Measurements from ENCODE around the gene ELOVL2. TPM values are rescaled to one million over a fixed set of nuclear protein-coding genes. Genes with fewer than 3 reads are reported as not detected.

The ELOVL2 gene, protein sequence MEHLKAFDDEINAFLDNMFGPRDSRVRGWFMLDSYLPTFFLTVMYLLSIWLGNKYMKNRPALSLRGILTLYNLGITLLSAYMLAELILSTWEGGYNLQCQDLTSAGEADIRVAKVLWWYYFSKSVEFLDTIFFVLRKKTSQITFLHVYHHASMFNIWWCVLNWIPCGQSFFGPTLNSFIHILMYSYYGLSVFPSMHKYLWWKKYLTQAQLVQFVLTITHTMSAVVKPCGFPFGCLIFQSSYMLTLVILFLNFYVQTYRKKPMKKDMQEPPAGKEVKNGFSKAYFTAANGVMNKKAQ
- total RNA-seq (2022; extraction: Qiagen RNA extraction; ENCODE audit: low read depth) = 4.7 to 7.1 TPM (median 6.8 TPM) in 5 replicates

DNA sequence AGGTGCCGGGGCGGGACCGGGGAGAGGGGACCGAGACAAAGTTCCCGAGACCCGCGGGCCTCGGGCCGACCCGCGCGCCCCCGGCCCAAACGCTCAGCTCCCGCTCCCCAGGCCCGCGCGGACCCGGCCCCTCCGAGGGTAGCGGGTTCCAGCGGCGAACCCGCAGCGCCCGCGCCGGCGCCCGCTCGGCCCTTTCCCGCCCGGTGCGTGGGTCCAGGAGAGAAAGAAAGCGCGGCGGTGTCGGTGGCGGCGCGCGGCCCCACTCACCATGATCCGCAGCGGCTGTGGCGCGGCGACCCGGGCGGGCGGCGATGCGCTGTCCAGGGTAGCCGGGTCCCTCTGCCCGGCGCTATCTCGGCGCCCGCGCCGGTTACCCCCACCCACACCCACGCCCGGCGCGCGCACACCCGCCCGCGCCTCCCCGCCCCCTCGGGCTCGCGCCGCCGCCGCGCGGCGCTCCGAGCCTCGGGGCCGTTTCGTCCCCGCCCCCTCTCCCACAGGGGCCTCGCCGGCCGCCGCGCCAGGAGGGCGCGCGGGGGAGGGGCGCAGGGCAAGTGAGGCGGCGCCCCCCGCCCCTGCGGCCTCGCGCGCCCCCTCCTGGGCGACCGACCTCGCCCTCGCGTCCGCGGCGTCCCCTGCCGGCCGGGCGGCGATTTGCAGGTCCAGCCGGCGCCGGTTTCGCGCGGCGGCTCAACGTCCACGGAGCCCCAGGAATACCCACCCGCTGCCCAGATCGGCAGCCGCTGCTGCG, at the start of gene ELOVL2:
Gene ELOVL2, minus strand, starts transcription at position 345 of the 751 bp plus-strand sequence. Its CDS starts 75 bp downstream, at position 270.

Other genes with a start within 250 kb of the ELOVL2 start
- 0.09 to 0.29 TPM (median 0.15 TPM) in 5 replicates for gene MAK, start 205.8 kb downstream of the ELOVL2 start, total RNA-seq (2022; extraction: Qiagen RNA extraction; ENCODE audit: low read depth)
- not detected in 5 replicates for gene GCM2, start 162.3 kb downstream of the ELOVL2 start, total RNA-seq (2022; extraction: Qiagen RNA extraction; ENCODE audit: low read depth)
- gene SYCP2L, start 157.3 kb downstream of the ELOVL2 start, total RNA-seq (2022; extraction: Qiagen RNA extraction; ENCODE audit: low read depth) = 2.0 to 3.3 TPM (median 2.4 TPM) in 5 replicates
- 12.5 to 17.3 TPM (median 15.2 TPM) in 5 replicates for gene SMIM13, start 49.5 kb upstream of the ELOVL2 start, total RNA-seq (2022; extraction: Qiagen RNA extraction; ENCODE audit: low read depth)
- gene ERVFRD-1, start 67.4 kb upstream of the ELOVL2 start, total RNA-seq (2022; extraction: Qiagen RNA extraction; ENCODE audit: low read depth) = not detected in 5 replicates
- gene NEDD9, start 188.4 kb upstream of the ELOVL2 start, total RNA-seq (2022; extraction: Qiagen RNA extraction; ENCODE audit: low read depth) = 36.6 to 54.5 TPM (median 47.4 TPM) in 5 replicates